Effector memory CD4-positive, alpha-beta T cell (primary cell): Measurements from ENCODE around the gene GCSAM.

Experiments used
- DNase-seq, 3 donors: peaks; one replicate each; pipeline ENCODE4 v3.0.0-alpha.2; 2020
- H3K27ac ChIP-seq: 2 replicates; pipeline ENCODE4 v1.7.0; 2013; ENCODE audit warnings: mild to moderate bottlenecking, low read length, moderate library complexity; ENCODE audit not compliant: insufficient read depth, poor library complexity, severe bottlenecking
- H3K27me3 ChIP-seq: replicated peaks from 2 replicates; pipeline ENCODE4 v1.7.0; 2013; ENCODE audit warnings: mild to moderate bottlenecking, low read length; ENCODE audit not compliant: insufficient read depth, control insufficient read depth, poor library complexity, severe bottlenecking
- H3K36me3 ChIP-seq: 2 replicates; pipeline ENCODE4 v1.7.0; 2013; ENCODE audit warnings: mild to moderate bottlenecking, low read length, moderate library complexity; ENCODE audit not compliant: control insufficient read depth, insufficient read depth
- H3K4me1 ChIP-seq: 2 replicates; pipeline ENCODE4 v1.7.0; 2013; ENCODE audit warnings: low read length, mild to moderate bottlenecking; ENCODE audit not compliant: control insufficient read depth, insufficient read depth, poor library complexity, severe bottlenecking
- H3K4me3 ChIP-seq: 2 replicates; pipeline ENCODE4 v1.7.0; 2013; ENCODE audit warnings: low read length, low read depth, mild to moderate bottlenecking; ENCODE audit not compliant: insufficient read depth, poor library complexity, severe bottlenecking
- H3K9me3 ChIP-seq: 2 replicates; pipeline ENCODE4 v1.7.0; 2013; ENCODE audit warnings: mild to moderate bottlenecking, low read length, moderate library complexity; ENCODE audit not compliant: control insufficient read depth
- total RNA-seq, 3 donors: gene quantifications; one replicate each; lab custom pipeline; 2026; lab: John Stamatoyannopoulos, UW

GCSAM gene
- total RNA-seq, result 18.2 to 34.6 (median 32.1) reads per million in 3 donors

GRCh38 chr3:112132975-112133448 is at the start of gene GCSAM:
Gene GCSAM, minus strand, starts transcription at chr3:112133248. Its CDS starts 128 bp downstream, at chr3:112133120.
- H3K27me3 ChIP-seq, result no peaks in the 10 kb centered on the region
- H3K36me3 ChIP-seq, result no peaks in the 10 kb centered on the region
- H3K27ac ChIP-seq, result peak within 1 kb of the TSS; percentile 86
- peak within 1 kb of the TSS; percentile 50 for H3K4me3 ChIP-seq
- H3K9me3 ChIP-seq, result no peaks in the 10 kb centered on the region
- peaks cover 70% of the 10 kb centered on the region for H3K4me1 ChIP-seq
- peak; percentile 44 to 64 (median 48) for DNase-seq

GRCh38 chr3:112175646-112176045 is 42.6 kb upstream of the GCSAM start:
- Histone ChIP-seq H3K4me1 (no peaks in the 10 kb centered on the region), H3K4me3 (no peak overlapping the region), H3K36me3 (no peaks in the 10 kb centered on the region), H3K27ac (no peak overlapping the region), H3K9me3 (no peaks in the 10 kb centered on the region), H3K27me3 (no peaks in the 10 kb centered on the region)
- no peak for DNase-seq

- H3K4me1 ChIP-seq, result no peaks in the 10 kb centered on the region
- no peaks in the 10 kb centered on the region for H3K36me3 ChIP-seq
- no peak for DNase-seq
- no peaks in the 10 kb centered on the region for H3K27me3 ChIP-seq
- no peak overlapping the region for H3K27ac ChIP-seq
- H3K9me3 ChIP-seq, result no peaks in the 10 kb centered on the region
- H3K4me3 ChIP-seq, result no peak overlapping the region
These were observed 42.0 kb upstream of the GCSAM start for GRCh38 chr3:112175037-112175436.

GRCh38 chr3:112171144-112171543 is 38.1 kb upstream of the GCSAM start:
- no peaks in the 10 kb centered on the region for H3K36me3 ChIP-seq
- H3K4me1 ChIP-seq, result no peaks in the 10 kb centered on the region
- H3K27me3 ChIP-seq, result no peaks in the 10 kb centered on the region
- H3K27ac ChIP-seq, result no peak overlapping the region
- DNase-seq, result no peak
- no peak overlapping the region for H3K4me3 ChIP-seq
- H3K9me3 ChIP-seq, result no peaks in the 10 kb centered on the region

- Histone ChIP-seq H3K36me3 (no peaks in the 10 kb centered on the region), H3K4me1 (no peaks in the 10 kb centered on the region), H3K9me3 (no peaks in the 10 kb centered on the region), H3K27me3 (no peaks in the 10 kb centered on the region), H3K4me3 (no peak overlapping the region), H3K27ac (no peak overlapping the region)
- DNase-seq, result no peak
These were observed 37.0 kb upstream of the GCSAM start for GRCh38 chr3:112170046-112170445.

- no peak overlapping the region for H3K4me3 ChIP-seq
- DNase-seq, result no peak
- H3K27ac ChIP-seq, result no peak overlapping the region
- no peaks in the 10 kb centered on the region for H3K9me3 ChIP-seq
- no peaks in the 10 kb centered on the region for H3K27me3 ChIP-seq
- no peaks in the 10 kb centered on the region for H3K4me1 ChIP-seq
- no peaks in the 10 kb centered on the region for H3K36me3 ChIP-seq
These were observed 34.7 kb upstream of the GCSAM start for GRCh38 chr3:112167758-112168157.

GRCh38 chr3:112149136-112149535 is 16.1 kb upstream of the GCSAM start:
- Histone ChIP-seq H3K4me1 (no peaks in the 10 kb centered on the region), H3K27me3 (no peaks in the 10 kb centered on the region), H3K36me3 (no peaks in the 10 kb centered on the region), H3K4me3 (no peak overlapping the region), H3K9me3 (no peaks in the 10 kb centered on the region), H3K27ac (no peak overlapping the region)
- DNase-seq, result no peak

- DNase-seq, result no peak
- H3K9me3 ChIP-seq, result no peaks in the 10 kb centered on the region
- H3K27ac ChIP-seq, result no peak overlapping the region
- H3K4me1 ChIP-seq, result no peaks in the 10 kb centered on the region
- no peaks in the 10 kb centered on the region for H3K27me3 ChIP-seq
- no peaks in the 10 kb centered on the region for H3K36me3 ChIP-seq
- peak overlapping the region; percentile 24 for H3K4me3 ChIP-seq
These were observed 10.6 kb upstream of the GCSAM start for GRCh38 chr3:112143689-112144088.

- Histone ChIP-seq H3K27me3 (no peaks in the 10 kb centered on the region), H3K27ac (no peak overlapping the region), H3K4me1 (no peaks in the 10 kb centered on the region), H3K4me3 (peak overlapping the region; percentile 24), H3K9me3 (no peaks in the 10 kb centered on the region), H3K36me3 (no peaks in the 10 kb centered on the region)
- no peak for DNase-seq
These were observed 10.2 kb upstream of the GCSAM start for GRCh38 chr3:112143251-112143650.

GRCh38 chr3:112141293-112141692 is 8.2 kb upstream of the GCSAM start:
- no peak overlapping the region for H3K27ac ChIP-seq
- H3K27me3 ChIP-seq, result no peaks in the 10 kb centered on the region
- peaks cover 7% of the 10 kb centered on the region for H3K4me1 ChIP-seq
- no peaks in the 10 kb centered on the region for H3K36me3 ChIP-seq
- no peak overlapping the region for H3K4me3 ChIP-seq
- no peak for DNase-seq
- no peaks in the 10 kb centered on the region for H3K9me3 ChIP-seq
